ENCODE results near the gene GFI1B.

The GFI1B gene

GRCh38 chr9:132998831-132999635 lies 20.5 kb downstream of the GFI1B start:
- no peak for TF ChIP-seq CTCF (conservative IDR thresholded peaks at IDR 0.05; ENCODE audit: low read depth)
- ChIA-PET CTCF (interaction anchor here (0.6 to 1.1 kb wide), 5 partner anchors 14 to 29 kb away, joined by 3 read pairs; no protein-coding TSS in a partner anchor), POLR2A (ENCODE audit: low non-redundant PET) (no interaction called here)
- H3K27ac ChIP-seq, result no peak overlapping the region
- DNase-seq (ENCODE audit: low spot score), result no peak

GRCh38 chr9:133002147-133003070 lies 23.9 kb downstream of the GFI1B start:
- ChIA-PET CTCF (interaction anchor here (0.5 to 2.3 kb wide), 6 partner anchors 20 to 831 kb away, joined by 3 to 10 read pairs (median 6); no protein-coding TSS in a partner anchor), POLR2A (ENCODE audit: low non-redundant PET) (interaction anchor here (0.8 kb wide), 1 partner anchor 28 kb away, joined by 3 read pairs; no protein-coding TSS in a partner anchor)
- no peak for DNase-seq (ENCODE audit: low spot score)
- peak overlapping the region; percentile 23 for H3K27ac ChIP-seq
- no peak for TF ChIP-seq CTCF (conservative IDR thresholded peaks at IDR 0.05; ENCODE audit: low read depth)

- ChIA-PET POLR2A (ENCODE audit: low non-redundant PET) (interaction anchor here (0.8 kb wide), 1 partner anchor 27 kb away, joined by 3 read pairs; no protein-coding TSS in a partner anchor), CTCF (interaction anchor here (0.5 to 2.3 kb wide), 5 partner anchors 13 to 832 kb away, joined by 4 to 10 read pairs (median 6); no protein-coding TSS in a partner anchor)
- no peak for TF ChIP-seq CTCF (conservative IDR thresholded peaks at IDR 0.05; ENCODE audit: low read depth)
- H3K27ac ChIP-seq, result no peak overlapping the region
- no peak for DNase-seq (ENCODE audit: low spot score)
Observed at GRCh38 chr9:133003071-133003461, 24.6 kb downstream of the GFI1B start.

GRCh38 chr9:133003671-133004090 lies 25.2 kb downstream of the GFI1B start:
- POLR2A ChIA-PET (ENCODE audit: low non-redundant PET), result no interaction called here
- CTCF ChIA-PET, result interaction anchor here (0.6 to 2.5 kb wide), 4 partner anchors 12 to 113 kb away, joined by 3 to 11 read pairs (median 5); no protein-coding TSS in a partner anchor
- no peak for TF ChIP-seq CTCF (conservative IDR thresholded peaks at IDR 0.05; ENCODE audit: low read depth)
- H3K27ac ChIP-seq, result no peak overlapping the region
- DNase-seq (ENCODE audit: low spot score), result no peak

GRCh38 chr9:133004091-133004998 lies 25.9 kb downstream of the GFI1B start:
- ChIA-PET CTCF (interaction anchor here (0.7 to 2.5 kb wide), 3 partner anchors 18 to 112 kb away, joined by 3 to 11 read pairs (median 6); no protein-coding TSS in a partner anchor), POLR2A (ENCODE audit: low non-redundant PET) (no interaction called here)
- no peak for TF ChIP-seq CTCF (conservative IDR thresholded peaks at IDR 0.05; ENCODE audit: low read depth)
- H3K27ac ChIP-seq, result no peak overlapping the region
- DNase-seq (ENCODE audit: low spot score), result no peak

All from RWPE1 (cell line).